ENCODE measurements around the gene PEG3.

DNA sequence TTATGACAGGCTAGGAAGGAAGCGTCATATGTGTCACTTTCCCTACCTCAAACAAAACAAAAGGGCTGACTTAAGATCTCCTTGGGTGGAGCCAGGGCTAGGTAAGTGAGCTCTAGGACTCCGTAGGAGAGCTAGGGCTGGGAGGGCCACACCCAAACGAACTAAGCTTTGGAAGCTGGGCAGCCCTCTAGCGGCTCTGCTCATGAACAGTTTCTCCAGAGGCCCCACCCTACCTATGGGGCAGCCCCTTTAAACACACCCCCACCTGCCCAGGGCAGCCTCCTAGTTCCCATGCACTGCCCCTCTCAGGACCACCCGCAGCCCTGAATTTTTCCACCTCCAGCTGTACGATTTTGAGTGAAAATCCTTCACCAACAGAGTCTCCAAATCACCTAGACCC is 3.5 kb downstream of the PEG3 start:
- no peak for TF ChIP-seq ZFPM2 (CRISPR knock-in tag; IDR thresholded peaks at IDR 0.05)
- TF ChIP-seq NRF1 (conservative IDR thresholded peaks at IDR 0.05 in 1 of 2, IDR thresholded peaks at IDR 0.05 in 1 of 2) = no peak
- TF ChIP-seq ETV6 (IDR thresholded peaks at IDR 0.05; ENCODE audit: borderline replicate concordance in 1 of 2, low read depth in 2 of 2, low read length in 1 of 2) = no peak
- no peak for TF ChIP-seq ETV6 (CRISPR knock-in tag; IDR thresholded peaks at IDR 0.05; ENCODE audit: borderline replicate concordance)
- TF ChIP-seq, protein P1, sequence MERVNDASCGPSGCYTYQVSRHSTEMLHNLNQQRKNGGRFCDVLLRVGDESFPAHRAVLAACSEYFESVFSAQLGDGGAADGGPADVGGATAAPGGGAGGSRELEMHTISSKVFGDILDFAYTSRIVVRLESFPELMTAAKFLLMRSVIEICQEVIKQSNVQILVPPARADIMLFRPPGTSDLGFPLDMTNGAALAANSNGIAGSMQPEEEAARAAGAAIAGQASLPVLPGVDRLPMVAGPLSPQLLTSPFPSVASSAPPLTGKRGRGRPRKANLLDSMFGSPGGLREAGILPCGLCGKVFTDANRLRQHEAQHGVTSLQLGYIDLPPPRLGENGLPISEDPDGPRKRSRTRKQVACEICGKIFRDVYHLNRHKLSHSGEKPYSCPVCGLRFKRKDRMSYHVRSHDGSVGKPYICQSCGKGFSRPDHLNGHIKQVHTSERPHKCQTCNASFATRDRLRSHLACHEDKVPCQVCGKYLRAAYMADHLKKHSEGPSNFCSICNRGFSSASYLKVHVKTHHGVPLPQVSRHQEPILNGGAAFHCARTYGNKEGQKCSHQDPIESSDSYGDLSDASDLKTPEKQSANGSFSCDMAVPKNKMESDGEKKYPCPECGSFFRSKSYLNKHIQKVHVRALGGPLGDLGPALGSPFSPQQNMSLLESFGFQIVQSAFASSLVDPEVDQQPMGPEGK (CRISPR knock-in tag; IDR thresholded peaks at IDR 0.05; ENCODE audit: borderline replicate concordance) = no peak
- TF ChIP-seq, protein P2, sequence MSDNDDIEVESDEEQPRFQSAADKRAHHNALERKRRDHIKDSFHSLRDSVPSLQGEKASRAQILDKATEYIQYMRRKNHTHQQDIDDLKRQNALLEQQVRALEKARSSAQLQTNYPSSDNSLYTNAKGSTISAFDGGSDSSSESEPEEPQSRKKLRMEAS (CRISPR knock-in tag; IDR thresholded peaks at IDR 0.05) = no peak
